Activated naive CD8-positive, alpha-beta T cell (primary cell): Measurements from ENCODE around the gene HUS1.
"Not testable (repeated sequence)": the region's sequence is repeated elsewhere in the genome, so short reads cannot be mapped to it uniquely, and the experiment has no call there.

ENCODE experiments used
- H3K27ac Mint-ChIP-seq: one replicate; pipeline ENCODE4 v1.8.0; 2021; ENCODE audit warnings: mixed read lengths
- H3K27me3 Mint-ChIP-seq: one replicate; pipeline ENCODE4 v1.8.0; 2021; ENCODE audit warnings: mixed read lengths
- H3K36me3 Mint-ChIP-seq: one replicate; pipeline ENCODE4 v1.8.0; 2021; ENCODE audit warnings: mixed read lengths
- H3K4me1 Mint-ChIP-seq: one replicate; pipeline ENCODE4 v1.8.0; 2021; ENCODE audit warnings: low read depth, mixed read lengths
- H3K4me3 Mint-ChIP-seq: one replicate; pipeline ENCODE4 v1.8.0; 2021; ENCODE audit warnings: mild to moderate bottlenecking, mixed read lengths
- H3K9me3 Mint-ChIP-seq: one replicate; pipeline ENCODE4 v1.8.0; 2021; ENCODE audit warnings: low read depth, mixed read lengths

Gene HUS1

GRCh38 chr7:47942651-47943050, 36.8 kb downstream of the HUS1 start:
- H3K27me3 Mint-ChIP-seq, H3K27ac Mint-ChIP-seq, H3K9me3 Mint-ChIP-seq, H3K4me1 Mint-ChIP-seq, H3K4me3 Mint-ChIP-seq, H3K36me3 Mint-ChIP-seq: not testable (repeated sequence)

GRCh38 chr7:47942132-47942531, 37.3 kb downstream of the HUS1 start:
- H3K27me3 Mint-ChIP-seq: no peaks in the 10 kb centered on the region
- H3K27ac Mint-ChIP-seq: no peak overlapping the region
- no peak overlapping the region for H3K4me3 Mint-ChIP-seq
- no peaks in the 10 kb centered on the region for H3K36me3 Mint-ChIP-seq
- no peaks in the 10 kb centered on the region for H3K9me3 Mint-ChIP-seq
- no peaks in the 10 kb centered on the region for H3K4me1 Mint-ChIP-seq

GRCh38 chr7:47941136-47941844, 38.1 kb downstream of the HUS1 start:
- no peaks in the 10 kb centered on the region for H3K9me3 Mint-ChIP-seq
- H3K4me1 Mint-ChIP-seq: no peaks in the 10 kb centered on the region
- H3K27ac Mint-ChIP-seq: no peak overlapping the region
- no peak overlapping the region for H3K4me3 Mint-ChIP-seq
- H3K36me3 Mint-ChIP-seq: no peaks in the 10 kb centered on the region
- no peaks in the 10 kb centered on the region for H3K27me3 Mint-ChIP-seq

GRCh38 chr7:47940088-47941013, 39.1 kb downstream of the HUS1 start:
- no peak overlapping the region for H3K4me3 Mint-ChIP-seq
- no peaks in the 10 kb centered on the region for H3K4me1 Mint-ChIP-seq
- no peaks in the 10 kb centered on the region for H3K9me3 Mint-ChIP-seq
- H3K27me3 Mint-ChIP-seq: no peaks in the 10 kb centered on the region
- no peaks in the 10 kb centered on the region for H3K36me3 Mint-ChIP-seq
- no peak overlapping the region for H3K27ac Mint-ChIP-seq

GRCh38 chr7:47939425-47940036, 39.9 kb downstream of the HUS1 start:
- Mint-ChIP-seq H3K27me3 (no peaks in the 10 kb centered on the region), H3K4me3 (no peak overlapping the region)

GRCh38 chr7:47938574-47939165, 40.7 kb downstream of the HUS1 start:
- Mint-ChIP-seq H3K27ac (no peak overlapping the region), H3K4me3 (no peak overlapping the region), H3K4me1 (no peaks in the 10 kb centered on the region), H3K9me3 (no peaks in the 10 kb centered on the region), H3K27me3 (no peaks in the 10 kb centered on the region), H3K36me3 (no peaks in the 10 kb centered on the region)

More at GRCh38 chr7:47939425-47940036, 39.9 kb downstream of the HUS1 start:
- H3K36me3 Mint-ChIP-seq: no peaks in the 10 kb centered on the region
- no peak overlapping the region for H3K27ac Mint-ChIP-seq
- H3K4me1 Mint-ChIP-seq: no peaks in the 10 kb centered on the region
- H3K9me3 Mint-ChIP-seq: no peaks in the 10 kb centered on the region

GRCh38 chr7:47937711-47938573, 41.5 kb downstream of the HUS1 start:
- no peak overlapping the region for H3K27ac Mint-ChIP-seq
- no peaks in the 10 kb centered on the region for H3K36me3 Mint-ChIP-seq
- no peaks in the 10 kb centered on the region for H3K9me3 Mint-ChIP-seq
- H3K27me3 Mint-ChIP-seq: no peaks in the 10 kb centered on the region
- H3K4me3 Mint-ChIP-seq: no peak overlapping the region
- H3K4me1 Mint-ChIP-seq: no peaks in the 10 kb centered on the region

GRCh38 chr7:47937065-47937687, 42.2 kb downstream of the HUS1 start:
- Mint-ChIP-seq H3K27ac (no peak overlapping the region), H3K4me1 (no peaks in the 10 kb centered on the region), H3K9me3 (no peaks in the 10 kb centered on the region), H3K36me3 (no peaks in the 10 kb centered on the region), H3K4me3 (no peak overlapping the region), H3K27me3 (no peaks in the 10 kb centered on the region)

- Mint-ChIP-seq H3K4me3 (no peak overlapping the region), H3K36me3 (no peaks in the 10 kb centered on the region), H3K27ac (no peak overlapping the region), H3K4me1 (no peaks in the 10 kb centered on the region), H3K27me3 (no peaks in the 10 kb centered on the region), H3K9me3 (no peaks in the 10 kb centered on the region)
Measured at GRCh38 chr7:47936323-47936722, 43.1 kb downstream of the HUS1 start.

- no peak overlapping the region for H3K4me3 Mint-ChIP-seq
- H3K27me3 Mint-ChIP-seq: no peaks in the 10 kb centered on the region
- no peaks in the 10 kb centered on the region for H3K4me1 Mint-ChIP-seq
- H3K9me3 Mint-ChIP-seq: no peaks in the 10 kb centered on the region
- H3K36me3 Mint-ChIP-seq: no peaks in the 10 kb centered on the region
- no peak overlapping the region for H3K27ac Mint-ChIP-seq
Measured at GRCh38 chr7:47935336-47935735, 44.1 kb downstream of the HUS1 start.

GRCh38 chr7:47934831-47935230, 44.6 kb downstream of the HUS1 start:
- Mint-ChIP-seq H3K4me1 (no peaks in the 10 kb centered on the region), H3K4me3 (no peak overlapping the region), H3K9me3 (no peaks in the 10 kb centered on the region), H3K27me3 (no peaks in the 10 kb centered on the region), H3K27ac (no peak overlapping the region), H3K36me3 (no peaks in the 10 kb centered on the region)

- Mint-ChIP-seq H3K4me1 (no peaks in the 10 kb centered on the region), H3K27ac (no peak overlapping the region)
Measured at GRCh38 chr7:47933215-47933614, 46.2 kb downstream of the HUS1 start.

GRCh38 chr7:47932466-47933037, 46.9 kb downstream of the HUS1 start:
- no peaks in the 10 kb centered on the region for H3K4me1 Mint-ChIP-seq
- H3K9me3 Mint-ChIP-seq: no peaks in the 10 kb centered on the region
- H3K36me3 Mint-ChIP-seq: no peaks in the 10 kb centered on the region
- H3K27ac Mint-ChIP-seq: no peak overlapping the region
- no peaks in the 10 kb centered on the region for H3K27me3 Mint-ChIP-seq
- no peak overlapping the region for H3K4me3 Mint-ChIP-seq

More at GRCh38 chr7:47933215-47933614, 46.2 kb downstream of the HUS1 start:
- H3K9me3 Mint-ChIP-seq: no peaks in the 10 kb centered on the region
- H3K36me3 Mint-ChIP-seq: no peaks in the 10 kb centered on the region
- no peaks in the 10 kb centered on the region for H3K27me3 Mint-ChIP-seq
- no peak overlapping the region for H3K4me3 Mint-ChIP-seq
